NCI-H2081 treated with DMSO at 0.1 percent for 48 hours (cell line): ENCODE measurements around the gene HIVEP1.
"Not testable (repeated sequence)": the region's sequence is repeated elsewhere in the genome, so short reads cannot be mapped to it uniquely, and the experiment has no call there.

Experiments
- DNase-seq: peaks from one replicate; lab custom pipeline; 2025; lab: John Stamatoyannopoulos, UW

HIVEP1 gene

DNA sequence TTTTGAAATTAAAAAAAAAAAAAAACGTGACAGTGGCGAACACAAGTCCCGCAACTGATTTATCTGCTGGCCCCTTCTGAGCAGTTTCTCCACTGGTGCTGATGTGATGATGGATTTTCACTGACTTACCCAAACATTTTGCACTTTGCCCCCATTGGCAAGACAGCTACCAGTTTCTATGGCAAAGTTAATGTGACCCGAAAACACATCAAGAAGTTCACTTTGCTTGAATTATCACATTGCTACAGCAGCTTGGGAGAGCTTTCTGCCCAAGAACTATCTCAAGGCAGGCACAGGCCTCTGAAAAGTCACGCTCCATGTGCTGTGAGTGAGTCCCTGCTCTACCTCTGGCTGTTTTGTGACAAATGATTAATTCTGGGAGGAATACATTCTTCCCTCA is 150.1 kb downstream of the HIVEP1 start:
- no peak for DNase-seq

DNA sequence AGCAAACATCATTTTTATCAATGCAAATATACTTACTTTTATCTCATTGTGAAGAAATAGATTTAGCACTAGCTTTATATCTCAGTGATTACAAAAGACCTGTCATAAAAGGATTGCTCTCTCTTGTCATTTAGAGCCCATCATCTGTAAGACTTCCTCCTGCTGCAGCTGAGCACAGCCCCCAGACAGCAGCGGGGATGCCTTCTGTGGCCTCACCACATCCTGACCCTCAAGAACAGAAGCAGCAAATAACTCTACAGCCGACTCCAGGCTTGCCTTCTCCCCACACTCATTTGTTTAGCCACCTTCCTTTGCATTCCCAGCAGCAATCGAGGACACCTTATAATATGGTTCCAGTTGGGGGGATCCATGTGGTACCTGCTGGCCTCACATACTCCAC is 151.0 kb downstream of the HIVEP1 start:
- no peak for DNase-seq

DNA sequence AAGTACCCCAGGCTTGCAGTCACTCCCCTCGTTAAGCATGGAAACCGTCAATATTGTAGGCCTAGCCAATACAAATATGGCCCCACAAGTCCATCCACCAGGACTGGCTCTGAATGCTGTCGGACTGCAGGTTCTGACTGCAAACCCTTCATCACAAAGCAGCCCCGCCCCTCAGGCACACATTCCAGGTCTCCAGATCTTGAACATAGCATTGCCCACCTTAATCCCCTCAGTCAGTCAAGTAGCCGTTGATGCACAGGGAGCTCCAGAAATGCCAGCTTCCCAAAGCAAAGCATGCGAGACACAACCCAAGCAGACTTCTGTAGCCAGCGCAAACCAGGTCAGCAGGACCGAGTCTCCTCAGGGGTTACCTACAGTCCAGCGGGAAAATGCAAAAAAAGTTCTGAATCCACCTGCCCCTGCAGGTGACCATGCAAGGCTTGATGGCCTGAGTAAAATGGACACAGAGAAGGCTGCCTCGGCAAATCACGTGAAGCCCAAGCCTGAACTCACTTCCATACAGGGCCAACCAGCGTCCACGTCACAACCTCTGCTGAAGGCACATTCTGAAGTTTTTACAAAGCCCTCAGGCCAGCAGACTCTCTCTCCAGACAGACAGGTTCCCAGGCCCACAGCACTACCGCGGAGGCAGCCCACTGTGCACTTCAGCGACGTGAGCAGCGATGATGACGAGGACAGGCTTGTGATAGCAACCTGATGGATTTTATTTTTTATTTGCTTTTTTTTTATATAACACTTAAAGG is 151.8 kb downstream of the HIVEP1 start:
- no peak for DNase-seq

DNA sequence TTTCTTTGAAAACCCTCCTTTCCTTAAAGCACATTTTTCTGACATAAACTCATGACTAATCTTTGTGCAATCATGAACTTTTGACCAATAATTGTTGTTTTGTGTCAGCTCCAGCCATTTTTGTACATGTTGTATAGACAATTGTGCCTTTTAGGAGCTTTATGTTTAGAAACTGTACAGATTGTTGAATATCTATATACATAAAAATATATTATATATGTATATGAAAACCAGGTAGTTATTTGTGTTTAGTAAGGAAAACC is 152.3 kb downstream of the HIVEP1 start:
- DNase-seq, result no peak

DNA sequence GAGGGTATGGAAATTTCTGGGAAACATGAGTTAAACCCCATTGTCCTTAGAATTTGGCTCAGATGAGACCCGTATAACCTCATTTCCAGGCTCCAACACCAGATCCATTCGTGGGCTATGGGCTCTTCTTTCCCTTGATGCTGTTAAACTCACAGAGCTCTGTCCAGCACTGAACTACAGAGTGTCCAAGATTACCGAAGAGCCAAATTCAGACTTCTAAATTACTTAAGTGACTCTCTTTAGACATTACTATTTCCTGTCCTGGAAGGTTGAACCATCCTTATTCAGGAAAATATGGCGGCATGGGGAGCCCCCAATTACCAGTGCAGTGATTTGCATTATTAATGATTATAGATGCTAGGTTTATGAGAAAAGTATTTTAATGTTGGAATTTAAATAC is 153.2 kb downstream of the HIVEP1 start:
- no peak for DNase-seq

DNA sequence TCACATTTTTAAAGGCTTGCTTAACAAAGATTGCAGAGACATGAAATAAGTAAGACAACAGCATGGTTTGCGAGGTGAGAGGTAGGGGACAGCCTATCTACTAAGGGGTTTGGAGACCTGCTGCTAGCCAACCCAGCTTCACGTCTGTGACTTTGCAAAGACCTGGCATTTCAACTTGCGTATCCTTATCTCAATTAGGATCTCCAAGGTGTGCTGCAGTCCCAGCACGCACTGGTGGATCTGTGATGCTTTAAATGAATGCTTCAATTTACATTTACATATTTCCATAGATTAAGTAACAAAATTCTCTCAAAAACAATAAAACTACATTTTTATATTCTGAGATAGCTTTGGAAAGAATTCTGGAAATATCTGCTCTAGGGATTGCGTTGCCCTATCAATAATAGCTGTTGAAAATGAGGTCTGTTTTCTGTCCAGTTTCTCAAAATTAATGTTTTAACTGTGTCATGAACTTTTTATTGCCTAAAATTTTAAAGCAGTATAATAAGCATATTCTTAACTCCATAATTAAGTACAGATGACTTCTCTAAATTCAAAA is 153.7 kb downstream of the HIVEP1 start:
- no peak for DNase-seq

DNA sequence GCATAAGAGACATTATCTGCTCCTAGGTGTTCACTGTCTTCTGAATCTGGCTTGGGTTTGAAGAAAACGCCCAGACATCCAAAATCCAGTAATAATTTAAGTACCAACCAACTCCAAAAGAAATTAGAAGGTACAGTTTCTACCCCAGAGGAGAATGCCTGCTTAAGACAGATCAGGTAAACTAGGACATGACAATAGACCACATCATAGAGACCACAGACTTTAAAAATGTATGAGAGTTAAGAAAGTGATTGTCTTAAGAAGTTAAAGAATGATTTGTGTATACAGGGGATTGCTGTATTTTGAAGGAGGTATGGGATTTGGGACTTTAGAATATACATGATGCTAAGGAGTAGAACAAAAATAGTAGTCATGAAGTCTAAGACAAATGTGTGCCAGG is 157.3 kb downstream of the HIVEP1 start:
- DNase-seq, result no peak

DNA sequence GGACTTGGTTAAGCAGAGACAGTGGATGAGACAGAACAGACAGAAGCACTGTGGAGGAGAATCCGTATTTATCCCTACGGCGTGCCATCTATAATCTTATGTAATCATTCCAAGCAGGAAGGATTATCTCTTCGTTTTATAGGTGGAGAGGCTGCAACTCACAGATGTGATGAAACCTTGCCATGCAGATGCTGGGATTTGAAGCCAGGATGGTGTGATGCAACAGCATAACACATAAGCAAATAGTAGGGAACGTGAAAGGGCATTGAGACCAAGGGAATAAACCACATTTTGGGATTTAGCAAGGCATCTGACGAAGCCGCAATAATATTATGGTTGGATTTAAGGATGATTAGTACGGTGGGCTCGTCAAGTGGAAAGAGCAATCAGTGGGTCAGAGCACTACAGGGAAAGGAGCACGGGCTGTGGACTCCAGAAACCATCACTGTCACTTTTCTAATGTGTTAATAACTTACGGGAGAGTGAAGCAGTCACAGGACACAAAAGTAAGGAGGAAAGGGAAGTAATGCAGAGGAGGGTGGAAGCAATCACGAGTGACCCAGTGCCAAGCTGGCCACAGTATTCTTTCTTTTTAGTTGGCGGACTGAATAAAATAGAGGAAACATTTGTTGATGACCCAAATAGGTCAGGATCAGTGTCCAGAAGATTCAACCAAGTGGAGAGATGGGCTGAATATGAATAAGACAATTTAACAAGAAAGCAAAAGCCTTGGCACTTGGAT is 158.4 kb downstream of the HIVEP1 start:
- no peak for DNase-seq

DNA sequence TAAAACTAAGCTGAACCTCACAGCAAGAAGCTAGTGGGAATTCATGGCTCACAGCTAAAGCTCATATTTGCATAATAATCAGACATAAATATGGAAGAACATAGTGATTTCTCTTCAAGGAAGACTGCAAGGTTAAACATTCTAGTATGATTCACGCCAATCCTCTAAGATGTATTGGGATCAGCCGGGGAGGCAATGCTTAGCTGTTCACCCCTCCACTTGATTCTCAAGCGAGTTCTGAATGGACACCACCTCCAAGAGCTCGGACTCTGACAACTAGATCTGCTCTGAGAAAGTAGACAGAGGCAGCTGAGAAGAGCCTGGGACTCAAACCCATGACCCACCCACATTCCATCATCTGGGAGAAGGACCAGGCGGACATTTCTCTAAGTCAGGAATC is 159.6 kb downstream of the HIVEP1 start:
- no peak for DNase-seq

DNA sequence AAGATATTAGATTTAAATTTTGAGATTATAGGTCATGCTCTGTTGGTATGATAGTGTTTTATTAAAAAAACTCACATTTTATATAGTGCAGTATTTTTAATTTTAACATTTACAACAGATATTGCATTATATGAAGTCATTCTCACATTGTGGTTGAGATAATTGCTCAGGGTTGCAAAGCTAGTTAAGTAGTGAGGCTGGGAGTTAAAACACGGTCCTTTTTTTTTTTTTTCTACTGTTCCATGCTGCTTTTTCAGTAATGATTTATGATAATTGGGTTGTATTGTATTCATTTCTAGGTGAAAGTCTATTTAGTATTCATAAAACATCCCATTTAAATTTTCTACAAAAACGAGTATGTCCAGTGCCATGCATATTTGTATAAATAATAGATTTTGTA is 160.5 kb downstream of the HIVEP1 start:
- DNase-seq, result no peak

DNA sequence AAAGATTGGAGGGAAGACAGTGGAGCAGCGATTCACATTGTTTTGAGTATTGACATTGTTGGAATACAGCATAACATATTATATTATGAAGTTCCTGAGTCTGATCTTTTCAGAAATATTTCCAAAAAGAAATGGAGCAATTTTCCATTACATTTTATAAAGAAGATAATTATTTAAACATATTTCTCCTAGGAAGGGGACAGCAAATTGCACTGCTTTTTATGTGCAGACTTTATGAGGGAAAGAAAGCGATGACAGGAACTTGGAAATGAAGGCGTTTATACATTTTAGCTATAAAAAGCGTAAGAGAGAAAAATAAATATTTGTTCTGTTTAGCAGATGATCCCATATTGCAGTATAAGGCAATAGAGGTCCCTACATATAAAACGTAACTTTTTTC is 161.1 kb downstream of the HIVEP1 start:
- DNase-seq, result no peak

DNA sequence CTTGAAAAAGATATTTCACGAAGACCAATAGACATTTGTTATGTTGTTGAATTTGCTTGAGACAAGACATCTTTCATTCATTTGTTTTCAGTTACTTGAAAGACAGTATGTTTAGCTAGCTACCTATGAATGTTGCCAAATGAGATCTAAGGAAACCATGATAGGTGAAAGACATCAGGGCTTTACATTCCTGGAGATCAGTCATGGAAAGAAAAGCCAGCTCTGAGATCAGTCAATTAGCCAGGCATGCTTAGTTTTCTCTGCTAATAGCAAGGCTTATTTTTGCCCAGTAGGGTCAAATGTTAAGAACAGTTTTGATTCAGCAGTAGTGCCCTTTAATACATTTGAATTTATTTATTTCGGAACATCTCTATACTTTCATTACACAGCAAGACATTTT is 161.5 kb downstream of the HIVEP1 start:
- no peak for DNase-seq

DNA sequence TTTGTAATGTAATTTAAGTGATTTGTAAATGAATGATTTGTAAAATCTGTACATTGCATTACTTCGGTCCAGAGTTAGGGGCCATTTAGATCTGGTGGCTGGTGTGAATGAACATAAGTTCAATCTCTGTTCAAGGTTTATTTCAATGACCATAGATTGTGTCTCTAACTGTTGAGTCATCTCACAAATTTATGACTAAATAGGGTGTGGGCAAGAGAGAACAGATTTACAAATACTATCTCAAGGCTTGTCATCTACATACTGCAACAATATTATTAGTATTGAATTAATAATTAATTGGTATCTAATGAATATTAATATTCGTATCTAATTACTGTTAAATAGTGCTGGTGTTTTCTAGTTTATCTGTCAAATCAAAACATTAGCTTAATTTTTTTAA is 162.8 kb downstream of the HIVEP1 start:
- DNase-seq, result no peak

DNA sequence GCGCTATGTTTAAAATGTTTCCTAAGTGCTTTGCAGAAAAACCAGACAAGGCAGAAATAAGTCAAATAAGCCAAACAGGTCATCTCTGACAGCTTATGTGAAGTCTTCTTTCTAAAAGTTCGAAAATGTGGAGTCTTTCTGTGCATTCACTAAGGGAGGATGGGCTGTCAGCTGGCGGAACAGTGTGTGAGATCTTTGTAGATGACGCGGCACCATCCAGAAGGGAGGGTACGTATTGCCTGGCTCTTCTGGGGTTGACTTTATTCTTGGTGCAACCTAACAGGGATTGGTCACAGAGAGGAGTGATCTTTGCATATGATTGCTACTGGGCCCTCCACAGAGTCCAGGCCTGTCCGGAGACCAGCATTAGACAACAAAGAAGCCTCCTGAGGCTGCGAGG is 163.5 kb downstream of the HIVEP1 start:
- no peak for DNase-seq

DNA sequence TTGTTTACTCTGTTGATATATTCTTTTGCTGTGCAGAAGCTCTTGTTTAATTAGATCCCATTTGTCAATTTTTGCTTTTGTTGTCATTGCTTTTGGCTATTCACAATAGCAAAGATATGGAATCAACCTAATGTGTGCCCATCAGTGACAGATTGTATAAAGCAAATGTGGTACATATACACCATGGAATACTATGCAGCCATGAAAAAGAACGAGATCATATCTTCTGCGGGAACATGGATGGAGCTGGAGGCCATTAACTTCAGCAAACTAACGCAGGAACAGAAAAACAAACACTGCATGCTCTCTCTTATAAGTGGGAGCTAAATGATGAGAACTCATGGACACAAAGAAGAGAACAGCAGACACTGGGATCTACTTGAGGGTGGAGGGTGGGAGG is 164.7 kb downstream of the HIVEP1 start:
- not testable (repeated sequence) for DNase-seq

DNA sequence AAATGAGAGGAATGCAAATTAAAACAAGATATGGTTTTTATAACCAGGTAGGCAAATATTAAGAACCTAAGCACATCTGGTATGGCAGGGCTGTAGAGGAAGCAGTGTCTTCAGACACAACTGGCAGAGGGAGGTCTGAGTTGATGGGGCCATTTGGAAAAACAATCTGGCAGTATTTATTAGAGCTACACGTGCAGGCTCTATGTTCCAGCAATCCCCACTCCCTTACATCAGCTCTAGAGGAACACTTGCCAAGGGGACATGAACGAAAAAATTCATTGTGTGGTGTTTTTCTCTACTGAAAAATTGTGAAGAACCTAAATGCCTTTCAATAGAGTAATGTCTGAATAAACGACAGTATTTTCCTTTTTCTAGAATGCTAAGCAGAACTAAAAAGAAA is 166.4 kb downstream of the HIVEP1 start:
- DNase-seq, result no peak

DNA sequence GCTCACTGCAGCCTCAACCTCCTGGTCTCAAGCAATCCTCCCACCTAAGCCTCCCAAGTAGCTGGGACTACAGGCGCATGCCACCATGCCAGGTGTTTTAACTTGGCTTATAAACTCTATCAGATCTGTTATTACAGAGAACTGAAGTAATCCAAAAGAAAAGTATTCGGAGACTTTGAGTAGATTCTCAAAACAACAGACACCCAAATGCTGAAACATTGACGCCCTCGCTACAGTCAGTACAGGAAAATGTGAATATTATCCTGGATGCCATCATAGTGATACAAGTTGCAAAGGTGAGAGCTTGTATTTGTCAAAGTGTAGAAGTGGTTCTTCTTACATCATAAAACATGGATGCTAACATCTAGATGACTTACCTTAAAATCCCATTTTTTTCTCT is 169.4 kb downstream of the HIVEP1 start:
- DNase-seq, result no peak

DNA sequence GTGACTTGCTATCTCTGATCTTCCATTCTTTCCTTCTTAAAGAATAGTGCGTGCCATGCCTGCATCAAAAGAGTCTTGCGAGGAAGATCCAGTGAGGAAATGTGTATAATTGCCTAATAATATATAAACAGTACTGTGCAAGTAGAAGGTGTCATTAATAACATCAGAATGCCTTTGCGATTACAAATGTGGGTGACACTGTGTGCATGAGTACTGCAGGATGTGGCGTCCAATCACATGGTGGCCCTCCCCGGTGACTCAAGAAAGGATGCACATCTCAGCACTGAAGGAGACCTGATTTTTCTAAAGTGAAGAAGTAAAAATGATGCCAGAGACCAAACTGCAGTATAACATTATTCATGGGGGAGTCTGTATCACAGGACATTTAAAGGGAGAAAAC is 170.6 kb downstream of the HIVEP1 start:
- DNase-seq, result no peak

DNA sequence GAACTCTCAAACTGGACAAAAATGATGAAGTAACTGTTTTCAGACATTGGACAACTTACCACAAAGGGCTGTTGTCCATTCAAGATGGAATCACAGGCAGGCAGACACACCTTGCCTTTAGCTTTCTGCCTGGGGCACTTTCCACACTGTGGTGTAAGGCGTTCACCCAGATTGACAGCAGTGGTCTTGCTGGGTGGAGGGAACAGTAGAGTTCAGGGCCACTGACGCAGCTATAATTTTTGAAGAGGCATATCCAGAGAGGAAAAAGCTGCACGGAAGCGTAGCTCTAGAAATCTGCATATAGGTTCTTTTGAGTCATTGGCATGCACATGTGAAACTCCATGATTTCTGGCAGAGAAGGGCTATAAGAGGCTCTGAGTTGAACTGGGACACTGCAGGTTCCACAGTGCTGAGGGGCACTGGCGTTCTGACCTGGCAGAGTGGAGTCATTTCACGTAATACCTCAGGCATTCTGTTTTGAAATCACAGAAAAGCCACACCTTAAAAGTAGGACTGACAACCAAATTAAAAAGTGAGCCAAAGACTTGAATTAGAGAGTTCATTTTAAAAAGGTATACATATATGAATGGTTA is 173.1 kb downstream of the HIVEP1 start:
- DNase-seq, result no peak

DNA sequence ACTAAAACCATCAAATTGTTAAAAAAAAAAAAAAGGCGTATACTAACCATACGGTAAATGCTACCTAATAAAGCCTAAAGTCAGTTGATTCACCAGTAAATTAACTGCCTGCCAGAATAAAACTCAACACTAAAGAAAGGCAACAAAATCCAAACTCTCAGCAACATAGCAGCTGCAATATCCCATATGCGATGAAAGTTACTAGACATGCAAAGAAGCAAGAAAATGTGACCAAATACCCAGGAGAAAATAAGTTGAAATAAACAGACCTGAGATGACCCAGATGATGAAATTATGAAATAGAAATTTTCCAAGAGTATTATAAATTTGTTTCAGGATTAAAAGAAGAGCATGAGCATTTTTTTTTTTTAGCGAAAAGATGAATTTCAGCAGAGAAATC is 174.4 kb downstream of the HIVEP1 start:
- no peak for DNase-seq

DNA sequence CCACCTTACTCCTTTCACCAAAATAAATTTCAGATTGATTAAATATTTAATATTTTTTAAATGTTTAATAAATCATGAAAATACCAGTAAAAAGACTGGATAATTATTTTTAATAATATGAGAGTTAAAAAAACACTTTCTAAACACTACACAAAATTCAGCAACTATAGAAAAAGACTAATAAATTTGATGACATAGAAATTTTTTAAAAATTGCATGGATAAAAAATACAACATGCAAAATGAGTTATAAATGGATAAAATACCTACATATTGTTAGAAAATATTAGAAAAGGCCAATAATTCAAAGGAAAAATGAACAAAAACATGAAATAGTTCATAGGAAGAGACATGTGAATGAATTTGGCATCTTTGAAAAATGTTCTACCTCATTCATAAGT is 177.0 kb downstream of the HIVEP1 start:
- DNase-seq, result no peak

DNA sequence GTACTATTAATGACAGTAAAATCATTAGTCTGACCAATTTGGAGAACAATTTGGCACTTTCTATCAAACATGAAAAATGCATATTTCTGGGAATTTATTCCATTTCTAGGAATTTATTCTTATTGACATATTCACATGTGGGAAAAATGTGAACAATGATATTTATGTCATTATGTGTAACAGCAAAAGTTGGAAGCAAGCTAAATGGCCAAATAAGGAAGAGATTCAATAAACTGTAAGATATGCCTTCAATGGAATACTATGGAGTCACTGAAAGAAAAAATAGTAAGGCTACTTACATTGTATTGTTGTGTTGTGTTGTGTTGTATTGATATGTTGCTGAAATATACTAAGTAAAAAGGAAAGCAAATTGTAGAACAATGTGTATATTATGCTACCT is 177.5 kb downstream of the HIVEP1 start:
- no peak for DNase-seq

DNA sequence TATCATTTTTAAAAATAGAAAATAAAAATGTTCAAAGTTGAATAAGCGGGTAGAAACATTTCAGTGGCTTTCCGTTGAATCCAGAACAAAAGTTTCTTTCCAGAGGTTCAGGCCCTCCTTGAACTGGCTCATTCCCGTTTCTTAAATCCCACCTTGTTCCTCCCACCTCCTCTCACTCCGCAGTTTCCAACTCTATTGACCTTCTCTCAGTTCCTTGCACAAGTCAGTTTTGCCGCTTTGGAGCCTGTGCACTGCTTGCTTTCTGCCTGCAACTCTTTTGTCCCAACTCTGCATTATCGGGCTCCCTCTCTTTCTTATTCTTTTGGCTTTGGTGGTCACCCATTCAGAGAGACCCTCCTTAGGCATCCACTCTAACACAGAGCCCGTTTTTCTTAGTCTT is 178.1 kb downstream of the HIVEP1 start:
- DNase-seq, result no peak
